GM23338 (cell line): ENCODE measurements around the gene CD22.

ENCODE experiments used
- CREB1 ChIP-seq: fragments of 250-450 bp; sonication (Bioruptor Pico); IDR thresholded peaks from 2 replicates; pipeline ENCODE4 v1.5.0; 2020; ENCODE audit warnings: low read depth, mild to moderate bottlenecking, moderate library complexity
- EZH2 ChIP-seq: fragments of 200-600 bp; sonication (generic); IDR thresholded peaks from one replicate; pipeline ENCODE4 v1.8.0; 2017; ENCODE audit warnings: antibody characterized with exemption, mild to moderate bottlenecking, low read depth; ENCODE audit not compliant: unreplicated experiment
- EZH2phosphoT487 ChIP-seq: fragments of 200-600 bp; sonication (generic); IDR thresholded peaks from one replicate; pipeline ENCODE4 v1.8.1; 2018; ENCODE audit warnings: antibody characterized with exemption; ENCODE audit not compliant: unreplicated experiment
- JUNB ChIP-seq: IDR thresholded peaks from one replicate; pipeline ENCODE4 v1.6.1; 2016; ENCODE audit warnings: antibody characterized with exemption; ENCODE audit not compliant: unreplicated experiment
- NANOG ChIP-seq: IDR thresholded peaks from 2 replicates; pipeline ENCODE4 v1.6.1; 2016; ENCODE audit warnings: antibody characterized with exemption, borderline replicate concordance
- POLR2AphosphoS5 ChIP-seq: IDR thresholded peaks from 2 replicates; pipeline ENCODE4 v1.6.1; 2016; ENCODE audit warnings: antibody characterized with exemption, low read depth
- ZNF331 ChIP-seq: fragments of 250-450 bp; sonication (Bioruptor Pico); IDR thresholded peaks from 2 replicates; pipeline ENCODE4 v1.5.0; 2020; ENCODE audit warnings: low read depth, mild to moderate bottlenecking, moderate library complexity
- TF ChIP-seq, protein P1 (sequence below), 2 experiments: fragments of 200-600 bp in 1 of 2; sonication (generic) in 1 of 2; conservative IDR thresholded peaks; 2 replicates each; pipeline versions ENCODE4 v1.5.1 to v1.6.1; 2016 to 2017; ENCODE audit warnings: antibody characterized with exemption in 2 of 2, low read depth in 2 of 2, mild to moderate bottlenecking in 2 of 2, moderate library complexity in 1 of 2
- TF ChIP-seq, protein P2 (sequence below): IDR thresholded peaks from one replicate; pipeline ENCODE4 v1.6.1; 2018; ENCODE audit warnings: antibody characterized with exemption; ENCODE audit not compliant: unreplicated experiment
- TF ChIP-seq, protein P3 (sequence below): fragments of 250-450 bp; sonication (Bioruptor Pico); IDR thresholded peaks from 2 replicates; pipeline ENCODE4 v1.5.0; 2020; ENCODE audit warnings: mild to moderate bottlenecking, moderate library complexity

GRCh38 chr19:35297922-35298321 is 31.1 kb upstream of the CD22 start:
- TF ChIP-seq POLR2AphosphoS5 (no peak), EZH2phosphoT487 (no peak), EZH2 (no peak), CREB1 (no peak), JUNB (no peak), ZNF331 (CRISPR knock-in tag) (no peak), NANOG (no peak)
- TF ChIP-seq, protein P1, sequence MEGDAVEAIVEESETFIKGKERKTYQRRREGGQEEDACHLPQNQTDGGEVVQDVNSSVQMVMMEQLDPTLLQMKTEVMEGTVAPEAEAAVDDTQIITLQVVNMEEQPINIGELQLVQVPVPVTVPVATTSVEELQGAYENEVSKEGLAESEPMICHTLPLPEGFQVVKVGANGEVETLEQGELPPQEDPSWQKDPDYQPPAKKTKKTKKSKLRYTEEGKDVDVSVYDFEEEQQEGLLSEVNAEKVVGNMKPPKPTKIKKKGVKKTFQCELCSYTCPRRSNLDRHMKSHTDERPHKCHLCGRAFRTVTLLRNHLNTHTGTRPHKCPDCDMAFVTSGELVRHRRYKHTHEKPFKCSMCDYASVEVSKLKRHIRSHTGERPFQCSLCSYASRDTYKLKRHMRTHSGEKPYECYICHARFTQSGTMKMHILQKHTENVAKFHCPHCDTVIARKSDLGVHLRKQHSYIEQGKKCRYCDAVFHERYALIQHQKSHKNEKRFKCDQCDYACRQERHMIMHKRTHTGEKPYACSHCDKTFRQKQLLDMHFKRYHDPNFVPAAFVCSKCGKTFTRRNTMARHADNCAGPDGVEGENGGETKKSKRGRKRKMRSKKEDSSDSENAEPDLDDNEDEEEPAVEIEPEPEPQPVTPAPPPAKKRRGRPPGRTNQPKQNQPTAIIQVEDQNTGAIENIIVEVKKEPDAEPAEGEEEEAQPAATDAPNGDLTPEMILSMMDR (conservative IDR thresholded peaks at IDR 0.05; ENCODE audit: low read depth in 2 of 2) = no peak
- TF ChIP-seq, protein P2, sequence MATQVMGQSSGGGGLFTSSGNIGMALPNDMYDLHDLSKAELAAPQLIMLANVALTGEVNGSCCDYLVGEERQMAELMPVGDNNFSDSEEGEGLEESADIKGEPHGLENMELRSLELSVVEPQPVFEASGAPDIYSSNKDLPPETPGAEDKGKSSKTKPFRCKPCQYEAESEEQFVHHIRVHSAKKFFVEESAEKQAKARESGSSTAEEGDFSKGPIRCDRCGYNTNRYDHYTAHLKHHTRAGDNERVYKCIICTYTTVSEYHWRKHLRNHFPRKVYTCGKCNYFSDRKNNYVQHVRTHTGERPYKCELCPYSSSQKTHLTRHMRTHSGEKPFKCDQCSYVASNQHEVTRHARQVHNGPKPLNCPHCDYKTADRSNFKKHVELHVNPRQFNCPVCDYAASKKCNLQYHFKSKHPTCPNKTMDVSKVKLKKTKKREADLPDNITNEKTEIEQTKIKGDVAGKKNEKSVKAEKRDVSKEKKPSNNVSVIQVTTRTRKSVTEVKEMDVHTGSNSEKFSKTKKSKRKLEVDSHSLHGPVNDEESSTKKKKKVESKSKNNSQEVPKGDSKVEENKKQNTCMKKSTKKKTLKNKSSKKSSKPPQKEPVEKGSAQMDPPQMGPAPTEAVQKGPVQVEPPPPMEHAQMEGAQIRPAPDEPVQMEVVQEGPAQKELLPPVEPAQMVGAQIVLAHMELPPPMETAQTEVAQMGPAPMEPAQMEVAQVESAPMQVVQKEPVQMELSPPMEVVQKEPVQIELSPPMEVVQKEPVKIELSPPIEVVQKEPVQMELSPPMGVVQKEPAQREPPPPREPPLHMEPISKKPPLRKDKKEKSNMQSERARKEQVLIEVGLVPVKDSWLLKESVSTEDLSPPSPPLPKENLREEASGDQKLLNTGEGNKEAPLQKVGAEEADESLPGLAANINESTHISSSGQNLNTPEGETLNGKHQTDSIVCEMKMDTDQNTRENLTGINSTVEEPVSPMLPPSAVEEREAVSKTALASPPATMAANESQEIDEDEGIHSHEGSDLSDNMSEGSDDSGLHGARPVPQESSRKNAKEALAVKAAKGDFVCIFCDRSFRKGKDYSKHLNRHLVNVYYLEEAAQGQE = no peak
- TF ChIP-seq, protein P3, sequence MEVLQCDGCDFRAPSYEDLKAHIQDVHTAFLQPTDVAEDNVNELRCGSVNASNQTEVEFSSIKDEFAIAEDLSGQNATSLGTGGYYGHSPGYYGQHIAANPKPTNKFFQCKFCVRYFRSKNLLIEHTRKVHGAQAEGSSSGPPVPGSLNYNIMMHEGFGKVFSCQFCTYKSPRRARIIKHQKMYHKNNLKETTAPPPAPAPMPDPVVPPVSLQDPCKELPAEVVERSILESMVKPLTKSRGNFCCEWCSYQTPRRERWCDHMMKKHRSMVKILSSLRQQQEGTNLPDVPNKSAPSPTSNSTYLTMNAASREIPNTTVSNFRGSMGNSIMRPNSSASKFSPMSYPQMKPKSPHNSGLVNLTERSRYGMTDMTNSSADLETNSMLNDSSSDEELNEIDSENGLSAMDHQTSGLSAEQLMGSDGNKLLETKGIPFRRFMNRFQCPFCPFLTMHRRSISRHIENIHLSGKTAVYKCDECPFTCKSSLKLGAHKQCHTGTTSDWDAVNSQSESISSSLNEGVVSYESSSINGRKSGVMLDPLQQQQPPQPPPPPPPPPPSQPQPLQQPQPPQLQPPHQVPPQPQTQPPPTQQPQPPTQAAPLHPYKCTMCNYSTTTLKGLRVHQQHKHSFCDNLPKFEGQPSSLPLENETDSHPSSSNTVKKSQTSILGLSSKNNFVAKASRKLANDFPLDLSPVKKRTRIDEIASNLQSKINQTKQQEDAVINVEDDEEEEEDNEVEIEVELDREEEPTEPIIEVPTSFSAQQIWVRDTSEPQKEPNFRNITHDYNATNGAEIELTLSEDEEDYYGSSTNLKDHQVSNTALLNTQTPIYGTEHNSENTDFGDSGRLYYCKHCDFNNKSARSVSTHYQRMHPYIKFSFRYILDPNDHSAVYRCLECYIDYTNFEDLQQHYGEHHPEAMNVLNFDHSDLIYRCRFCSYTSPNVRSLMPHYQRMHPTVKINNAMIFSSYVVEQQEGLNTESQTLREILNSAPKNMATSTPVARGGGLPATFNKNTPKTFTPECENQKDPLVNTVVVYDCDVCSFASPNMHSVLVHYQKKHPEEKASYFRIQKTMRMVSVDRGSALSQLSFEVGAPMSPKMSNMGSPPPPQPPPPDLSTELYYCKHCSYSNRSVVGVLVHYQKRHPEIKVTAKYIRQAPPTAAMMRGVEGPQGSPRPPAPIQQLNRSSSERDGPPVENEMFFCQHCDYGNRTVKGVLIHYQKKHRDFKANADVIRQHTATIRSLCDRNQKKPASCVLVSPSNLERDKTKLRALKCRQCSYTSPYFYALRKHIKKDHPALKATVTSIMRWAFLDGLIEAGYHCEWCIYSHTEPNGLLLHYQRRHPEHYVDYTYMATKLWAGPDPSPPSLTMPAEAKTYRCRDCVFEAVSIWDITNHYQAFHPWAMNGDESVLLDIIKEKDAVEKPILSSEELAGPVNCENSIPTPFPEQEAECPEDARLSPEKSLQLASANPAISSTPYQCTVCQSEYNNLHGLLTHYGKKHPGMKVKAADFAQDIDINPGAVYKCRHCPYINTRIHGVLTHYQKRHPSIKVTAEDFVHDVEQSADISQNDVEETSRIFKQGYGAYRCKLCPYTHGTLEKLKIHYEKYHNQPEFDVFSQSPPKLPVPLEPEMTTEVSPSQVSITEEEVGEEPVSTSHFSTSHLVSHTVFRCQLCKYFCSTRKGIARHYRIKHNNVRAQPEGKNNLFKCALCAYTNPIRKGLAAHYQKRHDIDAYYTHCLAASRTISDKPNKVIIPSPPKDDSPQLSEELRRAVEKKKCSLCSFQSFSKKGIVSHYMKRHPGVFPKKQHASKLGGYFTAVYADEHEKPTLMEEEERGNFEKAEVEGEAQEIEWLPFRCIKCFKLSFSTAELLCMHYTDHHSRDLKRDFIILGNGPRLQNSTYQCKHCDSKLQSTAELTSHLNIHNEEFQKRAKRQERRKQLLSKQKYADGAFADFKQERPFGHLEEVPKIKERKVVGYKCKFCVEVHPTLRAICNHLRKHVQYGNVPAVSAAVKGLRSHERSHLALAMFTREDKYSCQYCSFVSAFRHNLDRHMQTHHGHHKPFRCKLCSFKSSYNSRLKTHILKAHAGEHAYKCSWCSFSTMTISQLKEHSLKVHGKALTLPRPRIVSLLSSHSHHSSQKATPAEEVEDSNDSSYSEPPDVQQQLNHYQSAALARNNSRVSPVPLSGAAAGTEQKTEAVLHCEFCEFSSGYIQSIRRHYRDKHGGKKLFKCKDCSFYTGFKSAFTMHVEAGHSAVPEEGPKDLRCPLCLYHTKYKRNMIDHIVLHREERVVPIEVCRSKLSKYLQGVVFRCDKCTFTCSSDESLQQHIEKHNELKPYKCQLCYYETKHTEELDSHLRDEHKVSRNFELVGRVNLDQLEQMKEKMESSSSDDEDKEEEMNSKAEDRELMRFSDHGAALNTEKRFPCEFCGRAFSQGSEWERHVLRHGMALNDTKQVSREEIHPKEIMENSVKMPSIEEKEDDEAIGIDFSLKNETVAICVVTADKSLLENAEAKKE = no peak
